Stomach (tissue), 4 donors: ENCODE results near the gene CCT3.

Source experiments
- POLR2A ChIP-seq, 4 donors: fragments of 450-650 bp; IDR thresholded peaks; one replicate each; pipeline ENCODE4 v1.6.1; 2016; ENCODE audit warnings: antibody characterized with exemption in 4 of 4, control low read depth in 2 of 4, mild to moderate bottlenecking in 1 of 4, moderate library complexity in 1 of 4
- POLR2AphosphoS5 ChIP-seq, 3 donors: sonication (generic); formaldehyde crosslinking; IDR thresholded peaks; one replicate each; pipeline ENCODE4 v1.6.1; 2016; ENCODE audit warnings: antibody characterized with exemption in 3 of 3

GRCh38 chr1:156376958-156377919, 39.1 kb upstream of the CCT3 start:
- no peak for TF ChIP-seq POLR2A (IDR thresholded peaks at IDR 0.05)
- no peak for TF ChIP-seq POLR2AphosphoS5 (IDR thresholded peaks at IDR 0.05)
